SK-N-SH (cell line): ENCODE data around the gene ZNF511.

ENCODE experiments used
- CTCF ChIP-seq: fragments of 200-600 bp; sonication (generic); IDR thresholded peaks from 2 replicates; pipeline ENCODE4 v1.6.1; 2017; ENCODE audit warnings: antibody characterized with exemption, mild to moderate bottlenecking, moderate library complexity
- EP300 ChIP-seq, 2 experiments: IDR thresholded peaks; 2 replicates each; pipeline versions ENCODE4 v1.4.0 to v1.6.1; 2012; ENCODE audit warnings: borderline replicate concordance in 1 of 2, low read depth in 1 of 2, low read length in 1 of 2
- MXI1 ChIP-seq: IDR thresholded peaks from 2 replicates; pipeline ENCODE4 v1.6.1; 2012; ENCODE audit warnings: mild to moderate bottlenecking, low read depth, low read length, improper control_type of control experiment
- TAF1 ChIP-seq: IDR thresholded peaks from 2 replicates; pipeline ENCODE4 v1.6.1; 2012; ENCODE audit warnings: low read depth, mild to moderate bottlenecking, low read length, moderate library complexity, borderline replicate concordance
- TCF12 ChIP-seq: IDR thresholded peaks from 2 replicates; pipeline ENCODE4 v1.4.0; 2012
- YY1 ChIP-seq: IDR thresholded peaks from 2 replicates; pipeline ENCODE4 v1.4.0; 2012; ENCODE audit warnings: low read depth, mild to moderate bottlenecking

- TF ChIP-seq YY1 (no peak), CTCF (no peak), TAF1 (no peak), MXI1 (no peak), TCF12 (no peak), EP300 (IDR thresholded peaks at IDR 0.05; ENCODE audit: borderline replicate concordance in 1 of 2, low read depth in 1 of 2, low read length in 1 of 2) (no peak)
Observed at GRCh38 chr10:133306941-133307379, 1.8 kb upstream of the ZNF511 start.
